Suprapubic skin (tissue), 3 donors: ENCODE data around the gene EIPR1.

Experiments
- CTCF ChIP-seq, 2 donors: fragments of 200-600 bp in 1 of 2; fragments of 450-650 bp in 1 of 2; sonication (generic) in 1 of 2; IDR thresholded peaks; one replicate each; pipeline ENCODE4 v1.5.1; 2016 to 2019; ENCODE audit warnings: antibody characterized with exemption in 2 of 2, mild to moderate bottlenecking in 1 of 2, moderate library complexity in 1 of 2
- EP300 ChIP-seq: sonication (generic); formaldehyde crosslinking; IDR thresholded peaks from one replicate; pipeline ENCODE4 v1.6.1; 2017; ENCODE audit warnings: antibody characterized with exemption
- POLR2A ChIP-seq, 2 donors: fragments of 450-650 bp; IDR thresholded peaks; one replicate each; pipeline ENCODE4 v1.6.1; 2017; ENCODE audit warnings: antibody characterized with exemption in 2 of 2, mild to moderate bottlenecking in 2 of 2, moderate library complexity in 2 of 2

- TF ChIP-seq CTCF (IDR thresholded peaks at IDR 0.05) (no peak), POLR2A (IDR thresholded peaks at IDR 0.05) (no peak), EP300 (no peak)
Observed at GRCh38 chr2:3291113-3291512, 86.5 kb downstream of the EIPR1 start.
